Measurements from ENCODE around the gene GMIP.

The GMIP gene

DNA sequence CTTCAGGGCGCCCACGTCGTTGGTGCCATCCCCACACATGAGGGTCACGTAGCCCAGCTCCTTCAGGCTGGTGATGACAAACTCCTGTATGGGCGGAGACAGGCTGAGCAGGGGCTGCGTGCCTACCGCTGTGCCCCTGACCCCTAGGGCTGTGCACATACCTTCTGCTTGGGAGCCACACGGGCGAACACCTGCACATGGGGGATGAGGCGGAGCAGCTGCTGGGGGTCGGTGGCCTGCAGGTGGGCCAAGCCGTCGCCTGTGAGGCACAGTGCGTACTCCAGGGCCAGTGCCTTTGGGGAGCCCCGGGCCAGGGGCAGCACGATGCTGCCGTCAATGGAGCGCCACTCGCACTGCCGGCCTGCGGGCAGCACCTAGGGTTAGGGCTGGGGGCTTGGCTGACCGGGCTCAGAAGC is 6.1 kb upstream of the GMIP start:
- H3K4me1 ChIP-seq: no peaks in the 10 kb centered on the region
- H3K9ac ChIP-seq: no peak overlapping the region
- TF ChIP-seq, protein P1, sequence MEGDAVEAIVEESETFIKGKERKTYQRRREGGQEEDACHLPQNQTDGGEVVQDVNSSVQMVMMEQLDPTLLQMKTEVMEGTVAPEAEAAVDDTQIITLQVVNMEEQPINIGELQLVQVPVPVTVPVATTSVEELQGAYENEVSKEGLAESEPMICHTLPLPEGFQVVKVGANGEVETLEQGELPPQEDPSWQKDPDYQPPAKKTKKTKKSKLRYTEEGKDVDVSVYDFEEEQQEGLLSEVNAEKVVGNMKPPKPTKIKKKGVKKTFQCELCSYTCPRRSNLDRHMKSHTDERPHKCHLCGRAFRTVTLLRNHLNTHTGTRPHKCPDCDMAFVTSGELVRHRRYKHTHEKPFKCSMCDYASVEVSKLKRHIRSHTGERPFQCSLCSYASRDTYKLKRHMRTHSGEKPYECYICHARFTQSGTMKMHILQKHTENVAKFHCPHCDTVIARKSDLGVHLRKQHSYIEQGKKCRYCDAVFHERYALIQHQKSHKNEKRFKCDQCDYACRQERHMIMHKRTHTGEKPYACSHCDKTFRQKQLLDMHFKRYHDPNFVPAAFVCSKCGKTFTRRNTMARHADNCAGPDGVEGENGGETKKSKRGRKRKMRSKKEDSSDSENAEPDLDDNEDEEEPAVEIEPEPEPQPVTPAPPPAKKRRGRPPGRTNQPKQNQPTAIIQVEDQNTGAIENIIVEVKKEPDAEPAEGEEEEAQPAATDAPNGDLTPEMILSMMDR (IDR thresholded peaks at IDR 0.05): no peak

DNA sequence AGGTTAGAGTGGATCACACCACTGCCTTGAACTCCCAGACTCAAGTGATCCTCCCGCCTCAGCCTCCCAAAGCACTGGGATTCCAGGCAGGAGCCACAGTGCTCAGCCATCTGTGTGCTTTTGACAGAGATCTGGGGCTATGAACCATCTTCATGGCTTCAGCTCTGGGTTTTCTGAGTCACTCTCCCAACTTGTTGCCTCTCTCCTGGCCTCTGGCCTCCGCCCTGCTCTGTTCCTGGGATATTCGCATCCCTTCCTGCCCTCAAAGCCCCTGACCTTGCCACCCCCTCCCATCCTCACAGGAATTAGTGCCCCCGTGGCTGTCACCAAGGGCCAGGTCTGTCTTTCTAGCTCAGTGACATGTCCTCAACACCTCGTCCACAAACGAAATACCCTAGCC is 5.7 kb upstream of the GMIP start:
- TF ChIP-seq, protein P1 (IDR thresholded peaks at IDR 0.05): no peak
- Histone ChIP-seq H3K27me3 (ENCODE audit: control insufficient read depth, insufficient read depth, low read length) (no peaks in the 10 kb centered on the region), H2AFZ (no peak overlapping the region), H3K9me3 (ENCODE audit: control insufficient read depth, low read length) (no peaks in the 10 kb centered on the region), H3K4me2 (ENCODE audit: low read length) (no peak overlapping the region), H3K4me3 (ENCODE audit: low read depth, low read length) (no peak overlapping the region), H3K36me3 (ENCODE audit: control insufficient read depth, insufficient read depth, low read length) (no peaks in the 10 kb centered on the region), H3K27ac (no peak overlapping the region), H3K79me2 (no peaks in the 10 kb centered on the region), H3K9ac (no peak overlapping the region), H3K4me1 (peaks cover under 1% of the 10 kb centered on the region)

More for the DNA sequence above, 6.1 kb upstream of the GMIP start:
- no peaks in the 10 kb centered on the region for H3K36me3 ChIP-seq (ENCODE audit: control insufficient read depth, insufficient read depth, low read length)
- H2AFZ ChIP-seq: no peak overlapping the region
- H3K79me2 ChIP-seq: peaks cover 2% of the 10 kb centered on the region
- no peak overlapping the region for H3K4me2 ChIP-seq (ENCODE audit: low read length)
- H3K27ac ChIP-seq: no peak overlapping the region
- H3K27me3 ChIP-seq (ENCODE audit: control insufficient read depth, insufficient read depth, low read length): no peaks in the 10 kb centered on the region
- no peak overlapping the region for H3K4me3 ChIP-seq (ENCODE audit: low read depth, low read length)
- no peaks in the 10 kb centered on the region for H3K9me3 ChIP-seq (ENCODE audit: control insufficient read depth, low read length)

DNA sequence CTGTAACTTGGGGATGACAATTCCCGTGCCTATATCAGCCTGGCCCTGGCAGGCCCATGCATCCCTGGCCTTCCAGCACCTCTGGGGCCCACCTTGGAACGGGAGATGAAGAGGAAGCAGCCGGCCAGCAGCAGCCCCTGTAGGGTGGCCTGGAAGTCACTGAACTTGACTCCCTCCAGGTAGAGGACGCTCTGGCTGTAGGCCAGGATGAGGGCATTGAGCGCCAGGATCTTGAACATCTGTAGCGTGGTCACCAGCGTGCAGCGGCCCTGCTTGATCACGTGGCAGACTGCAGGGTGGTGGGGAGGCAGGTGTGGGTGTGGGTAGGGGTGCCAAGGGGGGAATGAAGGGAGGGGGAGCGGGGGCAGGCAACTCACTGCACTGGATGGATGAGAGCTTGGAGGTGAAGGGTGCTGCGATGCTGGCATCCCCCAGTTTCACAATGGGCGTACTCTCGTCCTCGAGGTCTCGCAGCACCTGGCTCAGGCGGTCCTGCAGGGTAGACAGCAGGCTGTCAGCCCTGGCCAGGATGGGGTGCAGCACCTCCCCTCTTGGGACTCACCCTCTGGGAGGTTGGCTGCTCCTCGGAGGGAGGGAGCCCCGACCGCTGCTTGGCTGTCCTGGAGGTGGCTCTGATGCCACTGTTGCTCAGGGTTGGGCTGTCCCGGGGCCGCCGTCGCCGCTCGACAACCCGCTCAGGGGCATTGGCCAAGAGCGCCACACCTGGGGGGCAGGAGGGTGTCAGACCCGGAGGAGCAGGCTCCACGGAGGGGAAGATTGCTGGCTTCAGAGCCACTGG is 3.8 kb upstream of the GMIP start:
- Histone ChIP-seq H3K4me3 (ENCODE audit: low read depth, low read length) (no peak overlapping the region), H3K36me3 (ENCODE audit: control insufficient read depth, insufficient read depth, low read length) (no peaks in the 10 kb centered on the region), H3K9ac (no peak overlapping the region), H3K79me2 (no peaks in the 10 kb centered on the region), H3K9me3 (ENCODE audit: control insufficient read depth, low read length) (no peaks in the 10 kb centered on the region), H3K27ac (no peak overlapping the region), H2AFZ (no peak overlapping the region), H3K27me3 (ENCODE audit: control insufficient read depth, insufficient read depth, low read length) (no peaks in the 10 kb centered on the region), H3K4me2 (ENCODE audit: low read length) (no peak overlapping the region), H3K4me1 (peaks cover 5% of the 10 kb centered on the region)
- TF ChIP-seq, protein P1 (IDR thresholded peaks at IDR 0.05): no peak

DNA sequence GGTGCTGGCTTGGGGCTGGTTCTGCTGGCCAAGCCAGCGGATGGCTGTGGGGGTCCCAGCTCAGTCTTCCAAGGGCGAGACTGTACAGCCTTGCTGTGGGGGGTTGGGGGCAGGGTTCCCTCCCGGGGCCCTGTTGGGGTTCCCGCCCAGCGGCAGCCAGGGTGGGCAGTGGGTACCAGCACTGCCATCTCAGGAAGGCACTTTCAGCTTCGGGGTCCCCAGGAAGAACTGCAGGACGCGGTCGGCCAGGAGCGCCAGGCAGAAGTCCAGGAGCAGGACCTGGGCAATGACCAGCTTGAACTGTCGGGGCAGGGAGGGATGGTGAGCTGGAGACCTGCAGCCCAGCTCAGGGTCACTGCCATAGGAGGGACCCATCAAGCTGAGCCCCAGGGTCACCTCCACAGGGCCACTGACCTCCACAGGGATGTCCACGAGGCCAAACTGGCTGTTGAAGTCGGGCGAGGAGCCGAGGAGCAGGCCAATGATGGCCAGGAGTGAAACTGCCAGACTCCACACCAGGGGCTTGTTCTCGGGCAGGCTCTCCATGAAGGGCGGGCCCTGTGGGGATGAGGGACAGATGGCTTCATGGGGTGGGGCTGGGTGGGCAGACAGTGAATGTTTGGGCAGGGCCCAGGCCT is 1.9 kb upstream of the GMIP start:
- Histone ChIP-seq H3K4me2 (ENCODE audit: low read length) (no peak overlapping the region), H3K79me2 (no peaks in the 10 kb centered on the region), H2AFZ (no peak overlapping the region), H3K36me3 (ENCODE audit: control insufficient read depth, insufficient read depth, low read length) (no peaks in the 10 kb centered on the region), H3K27me3 (ENCODE audit: control insufficient read depth, insufficient read depth, low read length) (no peaks in the 10 kb centered on the region), H3K9me3 (ENCODE audit: control insufficient read depth, low read length) (no peaks in the 10 kb centered on the region), H3K4me1 (peaks cover 5% of the 10 kb centered on the region), H3K9ac (no peak overlapping the region), H3K4me3 (ENCODE audit: low read depth, low read length) (no peak overlapping the region), H3K27ac (no peak overlapping the region)
- TF ChIP-seq, protein P1 (IDR thresholded peaks at IDR 0.05): no peak

Data from parathyroid adenoma (tissue), 2 donors.